Ovary (tissue), 3 donors: ENCODE data around the gene ATG16L2.

Experiments
- CTCF ChIP-seq, 3 donors: fragments of 450-650 bp in 2 of 3; fragments of 200-600 bp in 1 of 3; IDR thresholded peaks; one replicate each; pipeline versions ENCODE4 v1.5.1 to v1.8.0; 2016 to 2022; ENCODE audit warnings: antibody characterized with exemption in 3 of 3, mild to moderate bottlenecking in 1 of 3
- POLR2A ChIP-seq: fragments of 450-650 bp; IDR thresholded peaks from one replicate; pipeline ENCODE4 v1.6.1; 2017; ENCODE audit warnings: antibody characterized with exemption, mild to moderate bottlenecking, moderate library complexity
- donor health status: DM: no; HTN: no; CAD: no.

- TF ChIP-seq CTCF (IDR thresholded peaks at IDR 0.05) (no peak), POLR2A (no peak)
Observed at GRCh38 chr11:72769680-72770079, 44.5 kb upstream of the ATG16L2 start.
